Endothelial cell of umbilical vein (primary cell): ENCODE data around the gene RBFOX1. TPM values are rescaled to one million over a fixed set of nuclear protein-coding genes. Genes with fewer than 3 reads are reported as not detected.

ENCODE experiments used
- BruUV-seq: library from RNA; stranded (reverse); fragments of 400-500 nt; replicated peaks from 2 replicates; lab custom pipeline; 2021; lab: Mats Ljungman, UMichigan
- CTCF ChIA-PET: fragments of 300-600, 350-600 bp; sonication (Branson Sonifier 250); formaldehyde crosslinking; loops from one replicate; lab custom pipeline; 2021; ENCODE audit warnings: antibody characterized with exemption, inconsistent platforms; lab: Charles Lee
- POLR2A ChIA-PET: fragments of 300-600, 350-600 bp; sonication (Branson Sonifier 250); formaldehyde crosslinking; loops from one replicate; lab custom pipeline; 2021; ENCODE audit warnings: antibody characterized with exemption, inconsistent platforms; lab: Charles Lee
- DNase-seq: peaks from one replicate; pipeline ENCODE4 v3.0.0-alpha.2; 2011; ENCODE audit warnings: low read depth, low spot score
- FAIRE-seq: peaks from 2 replicates; lab custom pipeline; 2011; peaks lifted over from hg19 to GRCh38; lab: Jason Lieb, UNC
- H2AFZ ChIP-seq: 2 replicates; pipeline ENCODE4 v1.6.0; 2012; ENCODE audit warnings: low read depth, low read length, control low read depth, inconsistent platforms
- H3K27ac ChIP-seq: 2 replicates; pipeline ENCODE4 v1.5.1; 2011; ENCODE audit warnings: low read depth, mild to moderate bottlenecking, control low read depth, low read length, moderate library complexity; ENCODE audit not compliant: insufficient read depth
- H3K27me3 ChIP-seq, 2 experiments: 2 replicates each; pipeline versions ENCODE4 v1.6.0 to v1.6.1; 2011; ENCODE audit warnings: low read length in 2 of 2, mixed read lengths in 1 of 2; ENCODE audit not compliant: control insufficient read depth in 2 of 2, insufficient read depth in 2 of 2
- H3K36me3 ChIP-seq, 2 experiments: 2 replicates in 1 of 2; 3 replicates in 1 of 2; pipeline ENCODE4 v1.5.1; 2011; ENCODE audit warnings: low read length in 2 of 2, mild to moderate bottlenecking in 1 of 2, moderate library complexity in 1 of 2; ENCODE audit not compliant: control insufficient read depth in 2 of 2, insufficient read depth in 2 of 2; ENCODE audit errors: extremely low read depth in 1 of 2
- H3K4me1 ChIP-seq: 3 replicates; pipeline ENCODE4 v1.5.1; 2011; ENCODE audit warnings: mild to moderate bottlenecking, low read length; ENCODE audit not compliant: control insufficient read depth, insufficient read depth; ENCODE audit errors: extremely low read depth
- H3K4me2 ChIP-seq: 2 replicates; pipeline ENCODE4 v1.6.1; 2011; ENCODE audit warnings: low read length, control low read depth, mixed read lengths; ENCODE audit not compliant: insufficient read depth
- H3K4me3 ChIP-seq, 3 experiments: fragments of 200-600 bp in 1 of 3; sonication (generic), shearing (Covaris generic) in 1 of 3; replicated peaks in 1 of 3; 2 replicates each; pipeline ENCODE4 v1.5.1; 2011 to 2016; ENCODE audit warnings: control low read depth in 3 of 3, low read length in 3 of 3, mild to moderate bottlenecking in 2 of 3, inconsistent platforms in 1 of 3, low read depth in 1 of 3, moderate library complexity in 1 of 3; ENCODE audit not compliant: insufficient read depth in 1 of 3
- H3K79me2 ChIP-seq: 2 replicates; pipeline ENCODE4 v1.6.0; 2012; ENCODE audit warnings: low read length, inconsistent platforms; ENCODE audit not compliant: control insufficient read depth, insufficient read depth
- H3K9ac ChIP-seq: replicated peaks from 2 replicates; pipeline ENCODE3; 2011; ENCODE audit warnings: low read length, control low read depth; ENCODE audit not compliant: insufficient read depth; ENCODE audit errors: extremely low read depth
- H3K9me1 ChIP-seq: replicated peaks from 3 replicates; pipeline ENCODE4 v1.6.0; 2011; ENCODE audit warnings: mild to moderate bottlenecking, low read length; ENCODE audit not compliant: control insufficient read depth, insufficient read depth; ENCODE audit errors: extremely low read depth
- H3K9me3 ChIP-seq: replicated peaks from 2 replicates; pipeline ENCODE4 v1.5.1; 2012; ENCODE audit warnings: low read length, inconsistent platforms; ENCODE audit not compliant: control insufficient read depth, insufficient read depth
- H4K20me1 ChIP-seq: replicated peaks from 2 replicates; pipeline ENCODE3; 2011; ENCODE audit warnings: mild to moderate bottlenecking, low read length; ENCODE audit not compliant: control insufficient read depth, insufficient read depth; ENCODE audit errors: extremely low read depth
- EZH2 ChIP-seq: IDR thresholded peaks from 2 replicates; pipeline ENCODE4 v1.6.1; 2012; ENCODE audit warnings: borderline replicate concordance, low read depth, mild to moderate bottlenecking, moderate library complexity, low read length, inconsistent platforms; ENCODE audit not compliant: severe bottlenecking
- FOS ChIP-seq: IDR thresholded peaks from 2 replicates; pipeline ENCODE4 v1.6.1; 2011; ENCODE audit warnings: mild to moderate bottlenecking, low read length, moderate library complexity, borderline replicate concordance; ENCODE audit not compliant: insufficient read depth
- GATA2 ChIP-seq: IDR thresholded peaks from 2 replicates; pipeline ENCODE4 v1.7.0; 2011; ENCODE audit warnings: low read depth, mild to moderate bottlenecking, moderate library complexity, mixed read lengths, low read length; ENCODE audit not compliant: insufficient read length, insufficient read depth
- JUN ChIP-seq: IDR thresholded peaks from 2 replicates; pipeline ENCODE4 v1.6.1; 2011; ENCODE audit warnings: borderline replicate concordance, low read depth; ENCODE audit not compliant: insufficient read length, insufficient read depth
- MYC ChIP-seq: IDR thresholded peaks from one replicate; pipeline ENCODE4 v1.6.1; 2011; ENCODE audit warnings: mild to moderate bottlenecking, low read depth, low read length
- POLR2A ChIP-seq: IDR thresholded peaks from 2 replicates; pipeline ENCODE4 v1.6.1; 2012; ENCODE audit warnings: low read depth, mild to moderate bottlenecking, control low read depth, low read length
- POLR2AphosphoS5 ChIP-seq: IDR thresholded peaks from 2 replicates; pipeline ENCODE4 v1.6.1; 2012; ENCODE audit warnings: low read depth, mild to moderate bottlenecking, control low read depth, low read length, moderate library complexity; ENCODE audit not compliant: insufficient read depth
- dilution Hi-C: fragments of 300-500 bp; cut with MboI; formaldehyde crosslinking; loops from one replicate; pipeline ENCODE4 v1.15.0; 2019; ENCODE audit warnings: low sequenced_read_pairs; ENCODE audit not compliant: extremely low pct_ligation_motif_present
- intact Hi-C: fragments of 100-400 bp; cut with micrococcal nuclease; formaldehyde crosslinking; loops from one replicate; pipeline ENCODE4 v1.10.0; 2022
- polyA plus RNA-seq, 4 experiments: library from polyadenylated mRNA; depleted of rRNA in 3 of 4; stranded (reverse) in 3 of 4; unstranded in 1 of 4; fragments of >200 nt; gene quantifications; 2 replicates each; pipeline versions ENCODE4 v1.2.1 to v1.2.3, GENCODE V29; 2011 to 2012; ENCODE audit warnings: missing spikeins in 1 of 4
- total RNA-seq: library from RNA; stranded (reverse); gene quantifications from 2 replicates; pipeline ENCODE4 v1.2.3, GENCODE V29; 2021
- TF ChIP-seq, protein P1 (sequence below): IDR thresholded peaks from 2 replicates; pipeline ENCODE4 v1.6.1; 2011; ENCODE audit not compliant: insufficient read depth, insufficient read length
- TF ChIP-seq, protein P2 (sequence below), 2 donors: IDR thresholded peaks; 1 replicate in 1 of 2; 2 replicates in 1 of 2; pipeline ENCODE4 v1.5.1; 2011; ENCODE audit warnings: low read length in 2 of 2, mild to moderate bottlenecking in 2 of 2, moderate library complexity in 2 of 2, control low read depth in 1 of 2, inconsistent platforms in 1 of 2, low read depth in 1 of 2; ENCODE audit not compliant: insufficient read depth in 1 of 2; ENCODE audit errors: extremely low read depth in 1 of 2

Gene RBFOX1
- total and polyA plus RNA-seq, 2 donors (not counting 3 experiments of a cell fraction or from before 2014, with no cell fraction given): not detected

DNA sequence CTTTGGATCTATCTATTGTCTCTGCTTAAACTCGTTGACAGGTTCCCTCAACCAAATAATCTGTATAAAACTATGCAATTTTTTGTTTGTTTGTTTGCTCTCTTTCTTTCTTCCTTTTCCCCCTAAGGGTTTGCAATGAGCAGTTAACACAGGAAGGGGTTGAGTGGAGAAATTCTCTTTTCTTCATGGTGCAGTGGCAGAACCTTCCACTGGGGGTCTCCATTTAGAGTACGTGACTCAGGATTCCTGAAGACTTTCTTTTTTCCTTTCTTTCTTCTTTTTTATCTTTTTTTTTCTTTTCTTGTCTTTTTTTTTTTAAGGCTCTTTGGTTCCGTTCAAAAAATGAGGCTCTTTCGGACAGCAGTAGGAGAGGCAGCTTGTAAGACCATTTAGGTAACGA, 19.5 kb upstream of the RBFOX1 start:
- Histone ChIP-seq H3K79me2 (no peaks in the 10 kb centered on the region), H3K4me3 (no peak overlapping the region), H2AFZ (no peak overlapping the region), H3K9ac (no peak overlapping the region), H4K20me1 (no peaks in the 10 kb centered on the region), H3K9me1 (no peaks in the 10 kb centered on the region), H3K27ac (no peak overlapping the region), H3K36me3 (no peaks in the 10 kb centered on the region), H3K27me3 (no peaks in the 10 kb centered on the region), H3K4me2 (no peak overlapping the region), H3K9me3 (peaks cover 2% of the 10 kb centered on the region), H3K4me1 (no peaks in the 10 kb centered on the region)
- BruUV-seq: no TSS peak
- ChIA-PET POLR2A (no interaction called here), CTCF (no interaction called here)
- FAIRE-seq: no peak
- TF ChIP-seq JUN: no peak
- TF ChIP-seq GATA2: no peak
- TF ChIP-seq FOS: no peak
- TF ChIP-seq POLR2A: no peak
- no peak for TF ChIP-seq MYC
- no peak for TF ChIP-seq EZH2
- TF ChIP-seq POLR2AphosphoS5: no peak
- TF ChIP-seq, protein P1, sequence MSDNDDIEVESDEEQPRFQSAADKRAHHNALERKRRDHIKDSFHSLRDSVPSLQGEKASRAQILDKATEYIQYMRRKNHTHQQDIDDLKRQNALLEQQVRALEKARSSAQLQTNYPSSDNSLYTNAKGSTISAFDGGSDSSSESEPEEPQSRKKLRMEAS: no peak
- TF ChIP-seq, protein P2, sequence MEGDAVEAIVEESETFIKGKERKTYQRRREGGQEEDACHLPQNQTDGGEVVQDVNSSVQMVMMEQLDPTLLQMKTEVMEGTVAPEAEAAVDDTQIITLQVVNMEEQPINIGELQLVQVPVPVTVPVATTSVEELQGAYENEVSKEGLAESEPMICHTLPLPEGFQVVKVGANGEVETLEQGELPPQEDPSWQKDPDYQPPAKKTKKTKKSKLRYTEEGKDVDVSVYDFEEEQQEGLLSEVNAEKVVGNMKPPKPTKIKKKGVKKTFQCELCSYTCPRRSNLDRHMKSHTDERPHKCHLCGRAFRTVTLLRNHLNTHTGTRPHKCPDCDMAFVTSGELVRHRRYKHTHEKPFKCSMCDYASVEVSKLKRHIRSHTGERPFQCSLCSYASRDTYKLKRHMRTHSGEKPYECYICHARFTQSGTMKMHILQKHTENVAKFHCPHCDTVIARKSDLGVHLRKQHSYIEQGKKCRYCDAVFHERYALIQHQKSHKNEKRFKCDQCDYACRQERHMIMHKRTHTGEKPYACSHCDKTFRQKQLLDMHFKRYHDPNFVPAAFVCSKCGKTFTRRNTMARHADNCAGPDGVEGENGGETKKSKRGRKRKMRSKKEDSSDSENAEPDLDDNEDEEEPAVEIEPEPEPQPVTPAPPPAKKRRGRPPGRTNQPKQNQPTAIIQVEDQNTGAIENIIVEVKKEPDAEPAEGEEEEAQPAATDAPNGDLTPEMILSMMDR (IDR thresholded peaks at IDR 0.05; ENCODE audit: extremely low read depth in 1 of 2, insufficient read depth in 1 of 2, low read depth in 1 of 2, low read length in 2 of 2): no peak
- intact Hi-C loops (no loop called here), dilution Hi-C loops (no loop called here)
- DNase-seq: no peak
